HG03558 (cell line): ENCODE data around the gene KIF16B.
"Not testable (repeated sequence)": the region's sequence is repeated elsewhere in the genome, so short reads cannot be mapped to it uniquely, and the experiment has no call there.

Experiments used
- ATAC-seq: cut with Tn5 transposase; IDR thresholded peaks from one replicate; pipeline ENCODE4 v1.9.1; 2021; ENCODE audit warnings: moderate number of reproducible peaks; ENCODE audit not compliant: unreplicated experiment; ENCODE audit errors: extremely low read depth

Gene KIF16B

GRCh38 chr20:16441546-16442164, 131.6 kb downstream of the KIF16B start:
- ATAC-seq, result no peak

- no peak for ATAC-seq
Measured at GRCh38 chr20:16440686-16441085, 132.6 kb downstream of the KIF16B start.

- not testable (repeated sequence) for ATAC-seq
Measured at GRCh38 chr20:16439540-16439939, 133.7 kb downstream of the KIF16B start.

GRCh38 chr20:16438100-16438499, 135.1 kb downstream of the KIF16B start:
- ATAC-seq, result no peak

GRCh38 chr20:16437387-16437996, 135.8 kb downstream of the KIF16B start:
- ATAC-seq, result no peak

- no peak for ATAC-seq
Measured at GRCh38 chr20:16434062-16434664, 139.1 kb downstream of the KIF16B start.

GRCh38 chr20:16433293-16433580, 140.0 kb downstream of the KIF16B start:
- no peak for ATAC-seq

- ATAC-seq, result no peak
Measured at GRCh38 chr20:16432466-16433292, 140.6 kb downstream of the KIF16B start.

GRCh38 chr20:16428112-16428511, 145.1 kb downstream of the KIF16B start:
- ATAC-seq, result no peak

GRCh38 chr20:16427571-16427970, 145.7 kb downstream of the KIF16B start:
- no peak for ATAC-seq

- no peak for ATAC-seq
Measured at GRCh38 chr20:16424780-16425179, 148.5 kb downstream of the KIF16B start.

- ATAC-seq, result no peak
Measured at GRCh38 chr20:16423311-16424212, 149.7 kb downstream of the KIF16B start.

- no peak for ATAC-seq
Measured at GRCh38 chr20:16419138-16419715, 154.0 kb downstream of the KIF16B start.

GRCh38 chr20:16418616-16419015, 154.6 kb downstream of the KIF16B start:
- no peak for ATAC-seq

- ATAC-seq, result no peak
Measured at GRCh38 chr20:16417001-16417400, 156.2 kb downstream of the KIF16B start.

- ATAC-seq, result no peak
Measured at GRCh38 chr20:16415071-16416053, 157.9 kb downstream of the KIF16B start.

GRCh38 chr20:16412906-16413305, 160.3 kb downstream of the KIF16B start:
- no peak for ATAC-seq

- ATAC-seq, result no peak
Measured at GRCh38 chr20:16411361-16411760, 161.9 kb downstream of the KIF16B start.

GRCh38 chr20:16410626-16411025, 162.6 kb downstream of the KIF16B start:
- ATAC-seq, result no peak
